ENCODE measurements around the gene ULBP2. TPM values are rescaled to one million over a fixed set of nuclear protein-coding genes. Genes with fewer than 3 reads are reported as not detected.

Gene ULBP2
- total and polyA plus RNA-seq, 2 of the 8 experiments (the other 6 are each of a cell fraction or from before 2014, with no cell fraction given), result 0.05 TPM; not detected in 1

Other genes starting within 250 kb of the ULBP2 start
- 20.3 and 21.7 TPM in 2 replicates for gene LATS1, start 223.9 kb upstream of the ULBP2 start, total RNA-seq (2021; fragmentation: NEBNext Ultra II Directional; extraction: Animal tissue kit (Norgen Biotek cat#: 25700))
- 5.9 and 8.9 TPM in 2 replicates for gene LATS1, start 223.9 kb upstream of the ULBP2 start, polyA plus RNA-seq (2011; rRNA removed)
- 76.9 and 83.4 TPM in 2 replicates for gene NUP43, start 195.5 kb upstream of the ULBP2 start, total RNA-seq (2021; fragmentation: NEBNext Ultra II Directional; extraction: Animal tissue kit (Norgen Biotek cat#: 25700))
- gene NUP43, start 195.5 kb upstream of the ULBP2 start, polyA plus RNA-seq (2011; rRNA removed), result 19.6 and 25.2 TPM in 2 replicates
- 91.3 and 91.4 TPM in 2 replicates for gene PCMT1, start 192.3 kb upstream of the ULBP2 start, total RNA-seq (2021; fragmentation: NEBNext Ultra II Directional; extraction: Animal tissue kit (Norgen Biotek cat#: 25700))
- gene PCMT1, start 192.3 kb upstream of the ULBP2 start, polyA plus RNA-seq (2011; rRNA removed), result 76.2 and 84.3 TPM in 2 replicates
- 20.0 TPM in 2 replicates for gene LRP11, start 77.7 kb upstream of the ULBP2 start, total RNA-seq (2021; fragmentation: NEBNext Ultra II Directional; extraction: Animal tissue kit (Norgen Biotek cat#: 25700))
- gene LRP11, start 77.7 kb upstream of the ULBP2 start, polyA plus RNA-seq (2011; rRNA removed), result 10.8 and 11.0 TPM in 2 replicates
- not detected in 2 replicates for gene RAET1E, start 43.9 kb upstream of the ULBP2 start, total RNA-seq (2021; fragmentation: NEBNext Ultra II Directional; extraction: Animal tissue kit (Norgen Biotek cat#: 25700))
- not detected in 2 replicates for gene RAET1E, start 43.9 kb upstream of the ULBP2 start, polyA plus RNA-seq (2011; rRNA removed)
- gene RAET1G, start 18.9 kb upstream of the ULBP2 start, total RNA-seq (2021; fragmentation: NEBNext Ultra II Directional; extraction: Animal tissue kit (Norgen Biotek cat#: 25700)), result not detected in 2 replicates
- 0.08 and 0.16 TPM in 2 replicates for gene RAET1G, start 18.9 kb upstream of the ULBP2 start, polyA plus RNA-seq (2011; rRNA removed)
- 0.42 and 0.60 TPM in 2 replicates for gene ULBP1, start 21.9 kb downstream of the ULBP2 start, total RNA-seq (2021; fragmentation: NEBNext Ultra II Directional; extraction: Animal tissue kit (Norgen Biotek cat#: 25700))
- 0.32 and 0.42 TPM in 2 replicates for gene ULBP1, start 21.9 kb downstream of the ULBP2 start, polyA plus RNA-seq (2011; rRNA removed)
- gene RAET1L, start 83.5 kb downstream of the ULBP2 start, total RNA-seq (2021; fragmentation: NEBNext Ultra II Directional; extraction: Animal tissue kit (Norgen Biotek cat#: 25700)), result not detected in 2 replicates
- not detected in 2 replicates for gene RAET1L, start 83.5 kb downstream of the ULBP2 start, polyA plus RNA-seq (2011; rRNA removed)
- 3.3 and 4.2 TPM in 2 replicates for gene ULBP3, start 127.1 kb downstream of the ULBP2 start, total RNA-seq (2021; fragmentation: NEBNext Ultra II Directional; extraction: Animal tissue kit (Norgen Biotek cat#: 25700))
- 1.8 and 1.9 TPM in 2 replicates for gene ULBP3, start 127.1 kb downstream of the ULBP2 start, polyA plus RNA-seq (2011; rRNA removed)
- gene PPP1R14C, start 201.0 kb downstream of the ULBP2 start, total RNA-seq (2021; fragmentation: NEBNext Ultra II Directional; extraction: Animal tissue kit (Norgen Biotek cat#: 25700)), result 0.25 and 0.61 TPM in 2 replicates
- gene PPP1R14C, start 201.0 kb downstream of the ULBP2 start, polyA plus RNA-seq (2011; rRNA removed), result 0.13 and 0.30 TPM in 2 replicates

Data from H1 (cell line).